ENCODE results near the gene VIPR1.

- TF ChIP-seq TAF1 (IDR thresholded peaks at IDR 0.05; ENCODE audit: borderline replicate concordance, low read depth, low read length) (no peak), POLR2A (IDR thresholded peaks at IDR 0.05; ENCODE audit: low read depth, low read length) (no peak), POLR2AphosphoS5 (IDR thresholded peaks at IDR 0.05; ENCODE audit: low read depth, low read length) (no peak)
Observed at GRCh38 chr3:42562047-42562907, 59.8 kb downstream of the VIPR1 start.
